ENCODE measurements around the gene TMEM131L. TPM values are rescaled to one million over a fixed set of nuclear protein-coding genes. Genes with fewer than 3 reads are reported as not detected.

The TMEM131L gene
- polyA plus RNA-seq, 3 donors: 11.2 to 58.3 (median 26.0) TPM

GRCh38 chr4:153637201-153637600 lies 171.0 kb downstream of the TMEM131L start:
- no peak for DNase-seq
- no peak overlapping the region for H3K4me2 ChIP-seq (replicated peaks; ENCODE audit: extremely low read depth, low read length, poor library complexity, severe bottlenecking)
- Mint-ChIP-seq H3K27me3 (ENCODE audit: low read depth in 3 of 3) (peaks cover 0 to 2% (median 2%) of the 10 kb centered on the region in 3 donors), H3K9me3 (peaks cover 0 to 6% (median 0%) of the 10 kb centered on the region in 7 donors), H3K4me3 (no peak overlapping the region), H3K36me3 (peaks cover 58 to 87% of the 10 kb centered on the region in 2 donors), H3K27ac (peak overlapping the region in 4 of 7 donors; percentile 3 to 48 (median 40)), H3K4me1 (peaks cover 45% of the 10 kb centered on the region)
- no peaks in the 10 kb centered on the region for H3K9me3 ChIP-seq (replicated peaks in 1 of 2; ENCODE audit: control insufficient read depth in 1 of 2, insufficient read depth in 1 of 2, low read length in 2 of 2)
- no peaks in the 10 kb centered on the region for H3K27me3 ChIP-seq (ENCODE audit: control insufficient read depth in 2 of 2, insufficient read depth in 2 of 2, low read length in 2 of 2)
- H3K27ac ChIP-seq (ENCODE audit: low read depth in 1 of 2, low read length in 2 of 2): peak overlapping the region in 1 of 2 donors; percentile 6
- no peak overlapping the region for H3K9ac ChIP-seq (ENCODE audit: insufficient read depth, low read length, poor library complexity, severe bottlenecking)
- intact Hi-C loops (cut with micrococcal nuclease): no loop called here
- WGBS (ENCODE audit: insufficient coverage): 83% methylated on average over 1 of the region's 3 CpGs
- peaks cover 43 to 64% of the 10 kb centered on the region in 2 donors for H3K36me3 ChIP-seq (replicated peaks in 1 of 2; ENCODE audit: control insufficient read depth in 1 of 2, insufficient read depth in 2 of 2, low read length in 2 of 2)
- TF ChIP-seq CTCF (IDR thresholded peaks at IDR 0.05): no peak
- no peak overlapping the region for H2AFZ ChIP-seq (ENCODE audit: insufficient read depth, low read depth, low read length, poor library complexity, severe bottlenecking)
- H3K4me1 ChIP-seq (ENCODE audit: control insufficient read depth in 1 of 2, insufficient read depth in 2 of 2, low read length in 2 of 2): peaks cover 23 to 41% of the 10 kb centered on the region in 2 donors
- H3K79me2 ChIP-seq (ENCODE audit: insufficient read depth, low read length): peaks cover 9% of the 10 kb centered on the region
- peaks cover 12% of the 10 kb centered on the region for H4K20me1 ChIP-seq (ENCODE audit: insufficient read depth, low read length)
- no peak overlapping the region for H3K4me3 ChIP-seq (replicated peaks in 1 of 3; ENCODE audit: low read depth in 2 of 3, low read length in 3 of 3)

DNA sequence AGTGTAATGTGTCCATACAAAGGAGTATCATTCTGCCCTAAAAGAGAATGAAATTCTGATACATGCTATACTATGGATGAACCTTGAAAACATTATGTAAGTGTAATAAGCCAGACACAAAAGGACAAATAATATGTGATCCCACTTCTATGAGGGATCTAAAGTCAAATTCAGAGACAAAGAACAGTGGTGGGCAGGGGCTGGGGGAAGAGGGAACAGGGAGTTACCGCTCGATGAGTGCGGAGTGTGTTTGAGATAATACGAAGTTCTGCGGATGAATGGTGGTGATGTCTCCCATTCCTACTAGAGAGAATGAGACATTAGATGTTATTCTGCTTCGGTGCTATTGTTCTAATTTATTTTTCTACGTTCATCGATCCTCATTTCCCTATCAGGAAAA lies 171.9 kb downstream of the TMEM131L start:
- no peaks in the 10 kb centered on the region for H3K27me3 ChIP-seq (ENCODE audit: control insufficient read depth in 2 of 2, insufficient read depth in 2 of 2, low read length in 2 of 2)
- no peak overlapping the region for H3K27ac ChIP-seq (ENCODE audit: low read depth in 1 of 2, low read length in 2 of 2)
- peaks cover 51 to 79% of the 10 kb centered on the region in 2 donors for H3K36me3 Mint-ChIP-seq
- H3K4me1 Mint-ChIP-seq: peaks cover 50% of the 10 kb centered on the region
- peaks cover 0 to 2% (median 2%) of the 10 kb centered on the region in 3 donors for H3K27me3 Mint-ChIP-seq (ENCODE audit: low read depth in 3 of 3)
- peak overlapping the region in 3 of 7 donors; percentile 42 to 52 (median 50) for H3K27ac Mint-ChIP-seq
- no peak overlapping the region for H3K9ac ChIP-seq (ENCODE audit: insufficient read depth, low read length, poor library complexity, severe bottlenecking)
- no peak overlapping the region for H2AFZ ChIP-seq (ENCODE audit: insufficient read depth, low read depth, low read length, poor library complexity, severe bottlenecking)
- H3K4me3 ChIP-seq (replicated peaks in 1 of 3; ENCODE audit: low read depth in 2 of 3, low read length in 3 of 3): no peak overlapping the region
- no peak for DNase-seq
- no peak overlapping the region for H3K4me3 Mint-ChIP-seq
- no peak overlapping the region for H3K4me2 ChIP-seq (replicated peaks; ENCODE audit: extremely low read depth, low read length, poor library complexity, severe bottlenecking)
- H3K79me2 ChIP-seq (ENCODE audit: insufficient read depth, low read length): peaks cover 11% of the 10 kb centered on the region
- peaks cover 0 to 6% (median 0%) of the 10 kb centered on the region in 7 donors for H3K9me3 Mint-ChIP-seq
- H4K20me1 ChIP-seq (ENCODE audit: insufficient read depth, low read length): peaks cover 12% of the 10 kb centered on the region
- intact Hi-C loops (cut with micrococcal nuclease): no loop called here
- H3K36me3 ChIP-seq (replicated peaks in 1 of 2; ENCODE audit: control insufficient read depth in 1 of 2, insufficient read depth in 2 of 2, low read length in 2 of 2): peaks cover 36 to 56% of the 10 kb centered on the region in 2 donors
- 100% methylated on average over 3 of the region's 8 CpGs for WGBS (ENCODE audit: insufficient coverage)
- H3K4me1 ChIP-seq (ENCODE audit: control insufficient read depth in 1 of 2, insufficient read depth in 2 of 2, low read length in 2 of 2): peaks cover 27 to 47% of the 10 kb centered on the region in 2 donors
- TF ChIP-seq CTCF (IDR thresholded peaks at IDR 0.05): no peak
- no peaks in the 10 kb centered on the region for H3K9me3 ChIP-seq (replicated peaks in 1 of 2; ENCODE audit: control insufficient read depth in 1 of 2, insufficient read depth in 1 of 2, low read length in 2 of 2)

Data from CD14-positive monocyte (primary cell).